GM19455 (cell line): ENCODE results near the gene SLCO3A1.

ENCODE experiments used
- ATAC-seq: cut with Tn5 transposase; IDR thresholded peaks from one replicate; pipeline ENCODE4 v1.9.1; 2021; ENCODE audit not compliant: unreplicated experiment

The SLCO3A1 gene

GRCh38 chr15:91992945-91993344 is 139.4 kb downstream of the SLCO3A1 start:
- ATAC-seq = no peak

GRCh38 chr15:91995146-91995545 is 141.6 kb downstream of the SLCO3A1 start:
- no peak for ATAC-seq

GRCh38 chr15:91997163-91997562 is 143.7 kb downstream of the SLCO3A1 start:
- ATAC-seq = no peak

- no peak for ATAC-seq
Observed at GRCh38 chr15:92000709-92001108, 147.2 kb downstream of the SLCO3A1 start.

GRCh38 chr15:92001307-92001706 is 147.8 kb downstream of the SLCO3A1 start:
- no peak for ATAC-seq

GRCh38 chr15:92002666-92003065 is 149.2 kb downstream of the SLCO3A1 start:
- no peak for ATAC-seq

GRCh38 chr15:92003515-92004067 is 150.1 kb downstream of the SLCO3A1 start:
- ATAC-seq = no peak

GRCh38 chr15:92005154-92005553 is 151.6 kb downstream of the SLCO3A1 start:
- ATAC-seq = no peak

GRCh38 chr15:92006186-92007028 is 152.9 kb downstream of the SLCO3A1 start:
- no peak for ATAC-seq

- no peak for ATAC-seq
Observed at GRCh38 chr15:92009162-92009561, 155.7 kb downstream of the SLCO3A1 start.

GRCh38 chr15:92011611-92012367 is 158.3 kb downstream of the SLCO3A1 start:
- no peak for ATAC-seq

GRCh38 chr15:92012368-92012629 is 158.8 kb downstream of the SLCO3A1 start:
- ATAC-seq = no peak

GRCh38 chr15:92012881-92013280 is 159.4 kb downstream of the SLCO3A1 start:
- no peak for ATAC-seq

GRCh38 chr15:92014281-92015030 is 160.9 kb downstream of the SLCO3A1 start:
- no peak for ATAC-seq

- no peak for ATAC-seq
Observed at GRCh38 chr15:92017882-92018534, 164.5 kb downstream of the SLCO3A1 start.

GRCh38 chr15:92018535-92019239 is 165.2 kb downstream of the SLCO3A1 start:
- ATAC-seq = no peak

- ATAC-seq = no peak
Observed at GRCh38 chr15:92019706-92020105, 166.2 kb downstream of the SLCO3A1 start.

- no peak for ATAC-seq
Observed at GRCh38 chr15:92020207-92020606, 166.7 kb downstream of the SLCO3A1 start.

- ATAC-seq = no peak
Observed at GRCh38 chr15:92020804-92021203, 167.3 kb downstream of the SLCO3A1 start.

- ATAC-seq = no peak
Observed at GRCh38 chr15:92021792-92022191, 168.3 kb downstream of the SLCO3A1 start.
